Ishikawa (cell line): ENCODE results near the gene ANO4.

Experiments
- CEBPB ChIP-seq: IDR thresholded peaks from 2 replicates; pipeline ENCODE4 v1.6.1; 2012
- CREB1 ChIP-seq: IDR thresholded peaks from 2 replicates; pipeline ENCODE4 v1.6.1; 2012; ENCODE audit warnings: low read depth
- EGR1 ChIP-seq: IDR thresholded peaks from 2 replicates; pipeline ENCODE4 v1.6.1; 2012
- EP300 ChIP-seq: IDR thresholded peaks from 2 replicates; pipeline ENCODE4 v1.6.1; 2012; ENCODE audit warnings: borderline replicate concordance
- FOXM1 ChIP-seq: IDR thresholded peaks from 2 replicates; pipeline ENCODE4 v1.6.1; 2012; ENCODE audit warnings: low read depth, borderline replicate concordance
- MAX ChIP-seq: IDR thresholded peaks from 2 replicates; pipeline ENCODE4 v1.6.1; 2012
- NFIC ChIP-seq: IDR thresholded peaks from 2 replicates; pipeline ENCODE4 v1.6.1; 2012
- RAD21 ChIP-seq: IDR thresholded peaks from 2 replicates; pipeline ENCODE4 v1.6.1; 2012; ENCODE audit warnings: low read depth
- REST ChIP-seq: IDR thresholded peaks from 2 replicates; pipeline ENCODE4 v1.6.1; 2012; ENCODE audit warnings: low read depth, mild to moderate bottlenecking
- TAF1 ChIP-seq: IDR thresholded peaks from 2 replicates; pipeline ENCODE4 v1.6.1; 2012; ENCODE audit warnings: low read depth, mild to moderate bottlenecking
- TCF12 ChIP-seq: IDR thresholded peaks from 2 replicates; pipeline ENCODE4 v1.6.1; 2012; ENCODE audit warnings: low read depth
- TEAD4 ChIP-seq: IDR thresholded peaks from 2 replicates; pipeline ENCODE4 v1.6.1; 2012
- USF1 ChIP-seq: IDR thresholded peaks from 2 replicates; pipeline ENCODE4 v1.6.1; 2012
- YY1 ChIP-seq: IDR thresholded peaks from 2 replicates; pipeline ENCODE4 v1.6.1; 2012; ENCODE audit warnings: low read depth
- ZBTB7A ChIP-seq: IDR thresholded peaks from 2 replicates; pipeline ENCODE4 v1.6.1; 2012; ENCODE audit warnings: low read depth

The ANO4 gene

GRCh38 chr12:100793182-100793581 is 1.4 kb upstream of the ANO4 start:
- TF ChIP-seq TCF12 (no peak), YY1 (no peak), CREB1 (no peak), RAD21 (no peak), MAX (no peak), CEBPB (no peak), FOXM1 (no peak), EP300 (no peak), REST (no peak), NFIC (no peak), USF1 (no peak), TEAD4 (no peak), ZBTB7A (no peak)

- no peak for TF ChIP-seq NFIC
- TF ChIP-seq CREB1: no peak
- TF ChIP-seq EGR1: no peak
- TF ChIP-seq RAD21: no peak
- no peak for TF ChIP-seq USF1
- no peak for TF ChIP-seq TAF1
- TF ChIP-seq TCF12: no peak
- no peak for TF ChIP-seq YY1
- TF ChIP-seq ZBTB7A: no peak
- TF ChIP-seq REST: no peak
- no peak for TF ChIP-seq FOXM1
- no peak for TF ChIP-seq TEAD4
- no peak for TF ChIP-seq EP300
- no peak for TF ChIP-seq MAX
These were observed 711 bp downstream of the ANO4 start for GRCh38 chr12:100795174-100795799.

GRCh38 chr12:100795800-100796179 is 1.2 kb downstream of the ANO4 start:
- TF ChIP-seq CEBPB (no peak), TCF12 (no peak), FOXM1 (no peak), EP300 (no peak), TAF1 (no peak), CREB1 (no peak), ZBTB7A (no peak), YY1 (no peak), NFIC (no peak), USF1 (no peak), EGR1 (no peak), TEAD4 (no peak), RAD21 (no peak), REST (no peak), MAX (no peak)

- no peak for TF ChIP-seq EGR1
- TF ChIP-seq USF1: no peak
- no peak for TF ChIP-seq CEBPB
- no peak for TF ChIP-seq ZBTB7A
- TF ChIP-seq CREB1: no peak
- no peak for TF ChIP-seq NFIC
- TF ChIP-seq TAF1: no peak
- no peak for TF ChIP-seq YY1
- no peak for TF ChIP-seq TEAD4
- no peak for TF ChIP-seq MAX
These were observed 2.0 kb downstream of the ANO4 start for GRCh38 chr12:100796621-100797020.
